Measurements from ENCODE around the gene SH3RF3. TPM values are rescaled to one million over a fixed set of nuclear protein-coding genes. Genes with fewer than 3 reads are reported as not detected.

Gene SH3RF3
- total and polyA plus RNA-seq, 9 of the 15 experiments (the other 6 are each of a cell fraction or from before 2014, with no cell fraction given), result 0.02 TPM; not detected in 8

GRCh38 chr2:109487536-109487869 lies 358.5 kb downstream of the SH3RF3 start (continued):
- TF ChIP-seq NR2C1 (IDR thresholded peaks at IDR 0.05), result no peak
- TF ChIP-seq NR2C1 (tag; IDR thresholded peaks at IDR 0.05), result no peak
- no peak for TF ChIP-seq GABPA (tag; conservative IDR thresholded peaks at IDR 0.05; ENCODE audit: low read depth)
- no peak for TF ChIP-seq PHTF2 (CRISPR knock-in tag; IDR thresholded peaks at IDR 0.05)
- no peak for TF ChIP-seq HOMEZ (CRISPR knock-in tag; IDR thresholded peaks at IDR 0.05)
- TF ChIP-seq CEBPG (CRISPR knock-in tag; IDR thresholded peaks at IDR 0.05), result no peak
- TF ChIP-seq CEBPG (tag; conservative IDR thresholded peaks at IDR 0.05 in 1 of 2, IDR thresholded peaks at IDR 0.05 in 1 of 2), result no peak
- TF ChIP-seq SIN3A (IDR thresholded peaks at IDR 0.05; ENCODE audit: borderline replicate concordance in 2 of 2, control insufficient read depth in 1 of 2, low read depth in 2 of 2, low read length in 2 of 2), result no peak

- in situ Hi-C loops (cut with MboI) (no loop called here), intact Hi-C loops (cut with micrococcal nuclease) (no loop called here)
- Histone ChIP-seq H2AFZ (ENCODE audit: low read depth, low read length) (no peak overlapping the region), H3K36me3 (ENCODE audit: control insufficient read depth, insufficient read depth, low read length) (no peaks in the 10 kb centered on the region), H3K9me3 (replicated peaks; ENCODE audit: control insufficient read depth, insufficient read depth, low read depth, low read length) (no peaks in the 10 kb centered on the region), H3K27ac (ENCODE audit: extremely low read depth, low read depth, low read length) (no peak overlapping the region), H4K20me1 (replicated peaks; ENCODE audit: control insufficient read depth, insufficient read depth, low read length) (peaks cover 3% of the 10 kb centered on the region; the same call in 1 of the 2 replicates), H3K4me3 (no peak overlapping the region), H3K79me2 (ENCODE audit: control insufficient read depth, insufficient read depth, low read length) (no peaks in the 10 kb centered on the region), H3K4me2 (ENCODE audit: insufficient read depth, low read length) (no peak overlapping the region), H3K9ac (ENCODE audit: insufficient read depth in 1 of 2, low read depth in 2 of 2, low read length in 2 of 2) (no peak overlapping the region), H3K4me1 (replicated peaks in 1 of 2; ENCODE audit: control insufficient read depth in 2 of 2, insufficient read depth in 2 of 2, low read length in 2 of 2) (no peaks in the 10 kb centered on the region), H3K9me1 (ENCODE audit: control insufficient read depth, insufficient read depth, low read length) (peaks cover 4% of the 10 kb centered on the region), H3K27me3 (ENCODE audit: control insufficient read depth in 2 of 2, insufficient read depth in 2 of 2, low read length in 2 of 2) (peaks cover 10 to 81% of the 10 kb centered on the region in 2 experiments; a peak in 3 of 5 replicates)
- no TSS peak for BruUV-seq (replicated peaks)
- 0% methylated on average over 14 of the region's 14 CpGs for WGBS (ENCODE audit: insufficient coverage, low coverage, missing lambda C conversion rate)
- ATAC-seq, result no peak
- FAIRE-seq, result no peak
- CTCF ChIA-PET (ENCODE audit: low intra/inter-chr PET ratio), result no interaction called here
- no peak for DNase-seq (ENCODE audit: extremely low read depth in 1 of 4, low spot score in 3 of 4)
- POLR2A ChIA-PET, result interaction anchor here (0.7 kb wide), 1 partner anchor 363 kb away, joined by 3 read pairs; no protein-coding TSS in a partner anchor
- TF ChIP-seq ESRRB (CRISPR knock-in tag; IDR thresholded peaks at IDR 0.05; ENCODE audit: borderline replicate concordance) (no peak), SRF (CRISPR knock-in tag; IDR thresholded peaks at IDR 0.05) (no peak), CTBP1 (IDR thresholded peaks at IDR 0.05; ENCODE audit: borderline replicate concordance) (no peak), NFE2 (IDR thresholded peaks at IDR 0.05; ENCODE audit: low read depth) (no peak), ZBTB9 (CRISPR knock-in tag; IDR thresholded peaks at IDR 0.05) (no peak)
- TF ChIP-seq, protein P1, sequence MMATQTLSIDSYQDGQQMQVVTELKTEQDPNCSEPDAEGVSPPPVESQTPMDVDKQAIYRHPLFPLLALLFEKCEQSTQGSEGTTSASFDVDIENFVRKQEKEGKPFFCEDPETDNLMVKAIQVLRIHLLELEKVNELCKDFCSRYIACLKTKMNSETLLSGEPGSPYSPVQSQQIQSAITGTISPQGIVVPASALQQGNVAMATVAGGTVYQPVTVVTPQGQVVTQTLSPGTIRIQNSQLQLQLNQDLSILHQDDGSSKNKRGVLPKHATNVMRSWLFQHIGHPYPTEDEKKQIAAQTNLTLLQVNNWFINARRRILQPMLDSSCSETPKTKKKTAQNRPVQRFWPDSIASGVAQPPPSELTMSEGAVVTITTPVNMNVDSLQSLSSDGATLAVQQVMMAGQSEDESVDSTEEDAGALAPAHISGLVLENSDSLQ (IDR thresholded peaks at IDR 0.05), result no peak
These were observed 359.1 kb downstream of the SH3RF3 start for GRCh38 chr2:109487871-109488655.
